Activated T-cell treated with anti-CD3 and anti-CD28 coated beads, Interleukin-2, amount 50 U/mL, for 72 hours (primary cell): ENCODE measurements around the gene NCL. TPM values are rescaled to one million over a fixed set of nuclear protein-coding genes. Genes with fewer than 3 reads are reported as not detected.
"Not testable (repeated sequence)": the region's sequence is repeated elsewhere in the genome, so short reads cannot be mapped to it uniquely, and the experiment has no call there.

ENCODE experiments used
- ATAC-seq, 2 donors: fragments of 150-1000 bp; cut with Tn5 transposase; replicated peaks in 1 of 2; 2 replicates each; pipeline ENCODE4 v1.10.0; 2021; ENCODE audit warnings: moderate library complexity in 2 of 2, mild to moderate bottlenecking in 1 of 2
- DNase-seq, 2 donors: peaks; one replicate each; pipeline ENCODE4 v3.0.0; 2021 to 2022; ENCODE audit warnings: mixed read lengths in 1 of 2
- H3K27ac Mint-ChIP-seq: one replicate; pipeline ENCODE4 v1.8.0; 2022; ENCODE audit warnings: mild to moderate bottlenecking, moderate library complexity, mixed read lengths
- H3K27me3 Mint-ChIP-seq: one replicate; pipeline ENCODE4 v1.8.0; 2022; ENCODE audit warnings: low read depth, mixed read lengths
- H3K36me3 Mint-ChIP-seq, 2 donors: one replicate each; pipeline ENCODE4 v1.8.0; 2022; ENCODE audit warnings: mixed read lengths in 2 of 2, mild to moderate bottlenecking in 1 of 2; ENCODE audit not compliant: insufficient read depth in 2 of 2
- H3K4me1 Mint-ChIP-seq: one replicate; pipeline ENCODE4 v1.8.0; 2022; ENCODE audit warnings: low read depth, mixed read lengths
- H3K4me3 Mint-ChIP-seq, 2 donors: one replicate each; pipeline ENCODE4 v1.8.0; 2022; ENCODE audit warnings: mild to moderate bottlenecking in 2 of 2, mixed read lengths in 2 of 2, moderate library complexity in 2 of 2
- H3K9me3 Mint-ChIP-seq, 2 donors: one replicate each; pipeline ENCODE4 v1.8.0; 2022; ENCODE audit warnings: mixed read lengths in 2 of 2
- total RNA-seq, 2 donors: library from RNA; stranded (reverse); gene quantifications; one replicate each; pipeline ENCODE4 v1.2.3, GENCODE V29; 2022

The NCL gene
- total RNA-seq, 2 donors from 2014 or later = 501 to 656 TPM

DNA sequence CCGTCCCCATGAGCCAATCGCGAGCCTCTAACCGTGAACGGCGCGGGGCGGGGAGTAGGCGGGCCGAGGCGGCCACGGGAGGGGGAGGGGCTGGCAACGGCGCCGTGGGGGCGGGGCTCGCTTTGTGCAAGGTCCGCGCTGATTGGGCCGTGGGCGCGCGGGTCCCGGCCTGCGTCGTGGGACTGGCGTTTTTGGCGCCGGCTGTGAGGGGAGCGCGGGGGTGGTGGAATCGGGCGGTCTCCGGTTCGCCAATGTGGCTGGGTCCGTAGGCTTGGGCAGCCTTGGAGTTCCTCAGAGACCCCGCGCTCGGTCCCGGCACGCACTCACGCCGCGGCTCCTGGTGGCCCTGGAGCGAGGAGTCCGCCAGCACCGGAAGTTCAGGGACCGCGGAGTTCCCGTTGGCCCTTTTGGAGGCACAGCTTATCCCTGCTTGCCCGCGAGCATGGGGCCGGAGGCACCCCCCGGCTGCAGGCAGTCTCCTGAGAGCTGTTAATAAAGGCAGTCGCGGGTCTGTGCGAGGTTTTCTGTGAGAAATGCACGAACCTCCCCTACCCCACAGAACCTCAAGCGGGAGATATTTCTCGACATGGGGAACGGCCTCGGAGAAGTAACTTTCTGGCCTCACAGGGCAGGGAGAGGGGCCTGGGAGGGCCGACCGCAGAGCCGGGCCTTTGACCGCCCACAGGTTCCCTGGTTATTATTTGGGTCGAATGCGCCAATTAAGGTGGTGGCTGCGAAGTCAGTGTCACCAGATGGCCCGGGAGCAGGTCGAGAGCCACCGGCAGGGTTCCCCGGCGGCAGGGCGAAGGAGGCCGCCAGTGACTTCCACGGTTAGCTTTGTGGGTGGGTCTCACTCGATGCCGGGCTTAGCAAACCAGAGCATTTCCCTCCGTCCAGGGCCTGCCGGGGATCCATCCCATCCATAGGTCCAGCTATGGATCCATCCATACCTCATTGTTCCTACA lies 574 bp upstream of the NCL start:
- peak overlapping the region; percentile 95 to 97 for H3K4me3 Mint-ChIP-seq
- H3K27ac Mint-ChIP-seq = peak overlapping the region; percentile 93
- no peaks in the 10 kb centered on the region for H3K27me3 Mint-ChIP-seq
- peaks cover 27 to 38% of the 10 kb centered on the region in 2 donors for H3K36me3 Mint-ChIP-seq
- ATAC-seq (no peak), DNase-seq (peak; percentile 98)
- no peaks in the 10 kb centered on the region for H3K9me3 Mint-ChIP-seq
- H3K4me1 Mint-ChIP-seq = peaks cover 57% of the 10 kb centered on the region

DNA sequence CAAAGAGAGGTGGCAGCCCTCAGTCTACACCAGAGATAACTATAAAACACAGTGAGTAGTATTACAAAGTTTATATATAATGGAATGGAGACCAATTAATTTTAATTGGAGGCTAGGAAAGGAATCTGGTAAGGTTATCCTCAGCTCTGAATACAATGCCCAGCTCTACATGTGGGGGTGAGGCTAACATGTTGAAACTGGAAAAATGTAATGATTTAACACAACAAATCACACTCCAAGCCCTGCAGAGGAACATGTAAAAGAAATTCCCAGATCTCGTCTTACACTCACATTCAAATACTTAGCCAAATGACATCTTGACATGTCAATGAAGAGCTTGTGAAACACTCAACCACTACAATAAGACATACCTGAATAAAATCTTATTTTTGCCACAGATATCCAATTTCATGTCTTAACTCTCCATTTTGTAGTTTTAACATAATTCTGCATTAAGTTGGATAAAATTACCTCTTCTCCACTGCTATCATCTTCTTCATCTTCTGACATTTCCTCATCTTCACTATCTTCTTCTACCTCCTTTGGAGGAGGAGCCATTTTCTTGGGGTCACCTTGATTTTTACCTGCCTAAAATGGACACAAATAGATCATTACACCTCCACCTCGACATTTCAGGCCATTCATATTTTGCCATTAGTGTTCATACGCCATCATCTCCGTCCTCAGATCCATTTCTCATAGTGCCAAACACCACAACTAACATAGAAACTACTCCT lies 1.4 kb downstream of the NCL start:
- Mint-ChIP-seq H3K4me1 (peaks cover 72% of the 10 kb centered on the region), H3K27ac (peak overlapping the region; percentile 93), H3K4me3 (peak overlapping the region; percentile 95 to 97), H3K9me3 (no peaks in the 10 kb centered on the region), H3K27me3 (no peaks in the 10 kb centered on the region), H3K36me3 (peaks cover 32 to 56% of the 10 kb centered on the region in 2 donors)
- DNase-seq (no peak), ATAC-seq (no peak)

- peak overlapping the region; percentile 93 for H3K27ac Mint-ChIP-seq
- peaks cover 36 to 69% of the 10 kb centered on the region in 2 donors for H3K36me3 Mint-ChIP-seq
- H3K27me3 Mint-ChIP-seq = no peaks in the 10 kb centered on the region
- DNase-seq = no peak
- ATAC-seq = no peak
- H3K4me1 Mint-ChIP-seq = peaks cover 77% of the 10 kb centered on the region
- H3K4me3 Mint-ChIP-seq = peak overlapping the region; percentile 95 to 97
- H3K9me3 Mint-ChIP-seq = no peaks in the 10 kb centered on the region
Observed at GRCh38 chr2:231461516-231461971, 2.7 kb downstream of the NCL start.

- Mint-ChIP-seq H3K4me3 (peak overlapping the region; percentile 62 to 81), H3K27ac (peak overlapping the region; percentile 87), H3K36me3 (peaks cover 37 to 71% of the 10 kb centered on the region in 2 donors), H3K4me1 (peaks cover 70% of the 10 kb centered on the region)
- not testable (repeated sequence) for DNase-seq, H3K9me3 Mint-ChIP-seq, H3K27me3 Mint-ChIP-seq, ATAC-seq
Observed at GRCh38 chr2:231460841-231461240, 3.4 kb downstream of the NCL start.

GRCh38 chr2:231460073-231460835 lies 4.0 kb downstream of the NCL start:
- Mint-ChIP-seq H3K4me3 (peak overlapping the region; percentile 62 to 81), H3K36me3 (peaks cover 40 to 77% of the 10 kb centered on the region in 2 donors), H3K27me3 (no peaks in the 10 kb centered on the region), H3K27ac (peak overlapping the region; percentile 87), H3K4me1 (peaks cover 64% of the 10 kb centered on the region), H3K9me3 (no peaks in the 10 kb centered on the region)
- DNase-seq (no peak), ATAC-seq (no peak)

DNA sequence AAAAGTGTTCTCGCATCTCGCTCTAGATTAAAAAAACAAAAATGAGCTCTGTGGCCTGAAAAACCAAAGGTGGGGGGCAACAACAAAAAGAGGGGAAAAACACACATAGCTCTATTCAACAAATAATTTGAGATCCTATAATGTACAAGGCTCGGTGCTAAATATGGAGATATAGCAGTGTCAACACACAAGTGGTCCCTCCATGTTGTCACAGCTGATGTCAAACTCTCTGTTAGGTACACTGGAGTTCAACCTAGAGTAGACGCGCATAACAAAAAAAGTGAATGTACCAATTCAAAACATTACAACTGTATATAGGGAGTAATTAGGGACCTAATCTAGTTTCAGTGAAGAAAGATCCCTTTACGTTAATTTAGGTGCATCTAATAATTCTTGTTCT lies 5.9 kb downstream of the NCL start:
- no peak for ATAC-seq
- no peak overlapping the region for H3K4me3 Mint-ChIP-seq

DNA sequence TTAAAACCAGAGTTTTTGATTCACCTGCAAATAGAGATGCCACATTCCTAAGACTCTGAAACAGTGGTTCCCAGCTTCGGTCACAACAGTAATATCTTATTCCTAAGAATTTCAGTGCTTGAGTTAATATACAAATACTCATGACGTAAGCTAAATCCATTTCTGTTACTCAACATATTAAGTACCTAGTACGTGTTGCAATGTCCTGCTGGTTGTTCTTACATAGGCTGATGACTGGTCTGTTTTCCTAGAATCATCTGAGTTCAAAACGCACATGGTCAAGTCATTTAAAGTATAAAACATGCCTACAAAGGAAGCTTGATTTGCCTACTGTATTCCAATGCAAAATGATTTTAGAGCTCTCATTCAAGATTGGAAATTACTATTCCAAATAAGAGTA lies 7.2 kb downstream of the NCL start:
- peaks cover 31 to 70% of the 10 kb centered on the region in 2 donors for H3K36me3 Mint-ChIP-seq
- DNase-seq (no peak), ATAC-seq (no peak)
- no peaks in the 10 kb centered on the region for H3K27me3 Mint-ChIP-seq
- H3K4me1 Mint-ChIP-seq = peaks cover 44% of the 10 kb centered on the region
- no peak overlapping the region for H3K4me3 Mint-ChIP-seq
- H3K27ac Mint-ChIP-seq = peak overlapping the region; percentile 51
- H3K9me3 Mint-ChIP-seq = no peaks in the 10 kb centered on the region

More for the DNA sequence above, 5.9 kb downstream of the NCL start:
- H3K36me3 Mint-ChIP-seq = peaks cover 40 to 83% of the 10 kb centered on the region in 2 donors
- H3K27me3 Mint-ChIP-seq = no peaks in the 10 kb centered on the region
- H3K4me1 Mint-ChIP-seq = peaks cover 57% of the 10 kb centered on the region
- H3K27ac Mint-ChIP-seq = peak overlapping the region; percentile 90
- DNase-seq = no peak
- H3K9me3 Mint-ChIP-seq = no peaks in the 10 kb centered on the region

GRCh38 chr2:231456295-231457004 lies 7.8 kb downstream of the NCL start:
- Mint-ChIP-seq H3K27ac (peak overlapping the region; percentile 51), H3K36me3 (peaks cover 25 to 63% of the 10 kb centered on the region in 2 donors), H3K9me3 (no peaks in the 10 kb centered on the region), H3K4me1 (peaks cover 38% of the 10 kb centered on the region), H3K4me3 (no peak overlapping the region), H3K27me3 (no peaks in the 10 kb centered on the region)
- ATAC-seq = no peak
- no peak for DNase-seq

DNA sequence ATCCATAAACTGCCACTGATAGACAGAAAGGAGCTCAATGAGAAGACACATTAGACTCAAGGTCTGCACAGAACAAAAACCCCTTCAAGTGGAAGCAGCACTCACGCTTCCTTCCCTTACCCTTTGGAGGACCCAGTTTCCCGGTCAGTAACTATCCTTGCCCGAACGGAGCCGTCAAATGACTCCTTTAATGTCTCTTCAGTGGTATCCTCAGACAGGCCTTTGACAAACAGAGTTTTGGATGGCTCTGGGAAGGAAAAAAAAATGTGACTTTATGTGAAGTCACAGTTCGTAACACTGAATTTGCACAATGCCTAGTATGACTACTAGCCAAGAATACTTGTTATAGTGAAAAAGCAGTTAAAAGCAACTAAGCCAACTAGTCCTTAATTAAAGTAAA lies 8.4 kb downstream of the NCL start:
- Mint-ChIP-seq H3K9me3 (no peaks in the 10 kb centered on the region), H3K4me1 (peaks cover 32% of the 10 kb centered on the region), H3K4me3 (no peak overlapping the region), H3K27me3 (no peaks in the 10 kb centered on the region), H3K36me3 (peaks cover 22 to 59% of the 10 kb centered on the region in 2 donors), H3K27ac (peak overlapping the region; percentile 0)
- no peak for DNase-seq
- no peak for ATAC-seq

GRCh38 chr2:231455222-231455621 lies 9.1 kb downstream of the NCL start:
- peak in 1 of 2 donors; percentile 10 for ATAC-seq
- no peak for DNase-seq
- H3K36me3 Mint-ChIP-seq = peaks cover 17 to 52% of the 10 kb centered on the region in 2 donors
- H3K27me3 Mint-ChIP-seq = no peaks in the 10 kb centered on the region
- H3K9me3 Mint-ChIP-seq = no peaks in the 10 kb centered on the region
- H3K27ac Mint-ChIP-seq = peak overlapping the region; percentile 0
- H3K4me3 Mint-ChIP-seq = no peak overlapping the region
- H3K4me1 Mint-ChIP-seq = peaks cover 25% of the 10 kb centered on the region

- no peak overlapping the region for H3K4me3 Mint-ChIP-seq
- DNase-seq = no peak
- H3K27me3 Mint-ChIP-seq = no peaks in the 10 kb centered on the region
- no peak for ATAC-seq
- no peaks in the 10 kb centered on the region for H3K9me3 Mint-ChIP-seq
- peak overlapping the region; percentile 26 for H3K27ac Mint-ChIP-seq
- H3K4me1 Mint-ChIP-seq = peaks cover 19% of the 10 kb centered on the region
- H3K36me3 Mint-ChIP-seq = peaks cover 15 to 45% of the 10 kb centered on the region in 2 donors
Observed at GRCh38 chr2:231454361-231454791, 9.9 kb downstream of the NCL start.
